GM19455 (cell line): Measurements from ENCODE around the gene DAPK2.

ENCODE experiments used
- ATAC-seq: cut with Tn5 transposase; IDR thresholded peaks from one replicate; pipeline ENCODE4 v1.9.1; 2021; ENCODE audit not compliant: unreplicated experiment

The DAPK2 gene

DNA sequence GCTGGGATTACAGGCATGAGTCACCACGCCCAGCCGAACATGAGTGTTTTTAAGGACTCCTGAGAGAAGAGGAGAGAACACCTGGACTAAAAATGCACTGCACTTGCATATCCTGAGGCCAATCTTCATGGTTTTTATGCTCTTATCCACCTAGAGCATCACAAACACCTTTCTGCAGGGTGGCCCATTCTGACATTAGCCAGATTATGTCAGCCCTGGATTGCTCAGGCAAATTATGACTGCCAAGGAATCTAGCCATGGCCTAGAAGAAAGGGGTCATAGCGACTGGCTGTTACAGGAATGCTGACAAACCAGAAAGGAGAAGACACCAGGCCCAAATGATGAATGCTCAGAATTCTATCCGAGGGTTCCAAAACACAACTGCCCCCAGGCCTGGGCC is 171.7 kb downstream of the DAPK2 start:
- ATAC-seq: no peak

DNA sequence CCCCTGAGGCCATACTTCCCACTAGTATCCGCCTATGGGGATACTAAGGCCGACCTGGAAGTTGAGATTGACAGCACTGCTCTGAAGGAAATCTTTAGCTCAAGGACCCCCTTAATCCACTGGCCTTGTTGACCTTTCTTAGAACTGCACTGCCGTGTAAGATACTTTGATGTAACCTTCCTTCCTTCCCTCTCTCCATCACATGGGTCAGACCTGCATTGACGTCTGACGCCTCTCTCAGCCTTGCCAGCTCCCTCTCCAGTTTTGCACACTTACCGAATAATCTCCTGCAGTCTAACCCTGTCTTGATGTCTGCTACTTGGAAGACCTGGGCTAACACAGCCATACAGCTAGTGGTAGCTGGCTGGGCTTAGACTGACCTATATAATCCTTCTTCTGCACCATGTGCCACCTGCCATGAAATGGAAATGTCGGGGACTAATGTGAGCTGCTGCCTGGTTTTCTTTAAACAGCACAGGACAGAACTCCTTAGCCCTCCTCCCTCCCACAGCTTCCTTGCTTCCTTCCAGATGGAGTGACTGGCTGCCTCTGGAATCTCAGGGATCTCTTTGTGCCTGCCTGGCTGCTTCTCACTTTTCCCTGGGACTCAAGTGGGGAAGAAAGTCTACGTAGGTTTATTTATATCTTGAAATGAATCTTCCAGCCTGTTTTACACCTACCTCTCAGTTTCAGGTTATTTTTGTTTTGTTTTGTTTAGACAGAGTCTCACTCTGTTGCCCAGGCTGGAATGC is 173.3 kb downstream of the DAPK2 start:
- ATAC-seq: no peak

DNA sequence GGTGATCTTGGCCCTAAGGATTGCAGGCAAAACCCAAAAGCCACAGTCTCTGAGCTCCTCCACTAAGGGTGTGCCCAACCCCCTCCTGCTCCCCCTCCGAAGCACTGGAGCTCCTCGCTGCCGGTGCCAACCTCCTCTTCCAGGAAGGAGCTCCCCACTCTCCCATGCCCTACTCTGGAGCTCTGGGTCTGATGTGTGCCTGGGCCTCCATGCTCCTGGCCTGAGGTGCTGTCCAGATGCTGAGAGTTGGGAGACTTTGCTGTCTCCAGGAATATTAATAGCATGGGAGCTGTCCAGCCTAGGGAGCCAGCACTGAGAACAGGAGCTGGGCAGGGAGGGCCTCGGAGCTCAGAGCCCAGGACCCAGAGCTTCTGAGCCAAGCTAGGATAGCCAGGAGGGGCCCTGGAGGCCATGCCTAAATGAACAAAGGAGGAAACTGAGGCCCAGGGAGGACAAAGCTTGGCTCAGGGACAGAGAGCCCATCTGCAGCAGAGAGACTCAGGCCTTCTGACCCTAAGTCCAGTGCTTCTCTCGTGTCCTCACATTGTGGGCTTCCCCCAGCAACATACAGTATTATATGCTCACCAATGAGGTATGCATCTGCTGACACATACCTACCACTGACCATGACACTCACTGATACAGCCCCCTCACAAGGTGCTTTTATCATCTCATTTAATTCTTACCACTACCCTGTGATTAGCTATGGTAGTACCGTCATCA is 175.6 kb downstream of the DAPK2 start:
- ATAC-seq: no peak

DNA sequence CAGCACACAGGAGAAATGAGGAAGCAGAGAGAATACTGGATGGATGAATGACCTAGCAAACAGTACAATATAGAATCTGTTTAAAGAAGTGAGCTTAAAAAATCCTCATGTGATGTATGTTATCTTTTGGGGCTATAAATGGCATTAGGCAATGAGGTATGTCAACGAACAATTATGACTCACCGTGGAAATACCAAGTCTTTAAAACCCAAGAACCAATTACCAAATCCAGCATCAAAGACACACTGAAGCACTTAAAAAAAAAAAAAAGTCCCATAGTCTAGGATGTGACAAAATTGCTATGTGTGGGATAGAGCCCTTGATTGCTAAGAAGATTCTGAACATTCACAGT is 176.3 kb downstream of the DAPK2 start:
- ATAC-seq: no peak

DNA sequence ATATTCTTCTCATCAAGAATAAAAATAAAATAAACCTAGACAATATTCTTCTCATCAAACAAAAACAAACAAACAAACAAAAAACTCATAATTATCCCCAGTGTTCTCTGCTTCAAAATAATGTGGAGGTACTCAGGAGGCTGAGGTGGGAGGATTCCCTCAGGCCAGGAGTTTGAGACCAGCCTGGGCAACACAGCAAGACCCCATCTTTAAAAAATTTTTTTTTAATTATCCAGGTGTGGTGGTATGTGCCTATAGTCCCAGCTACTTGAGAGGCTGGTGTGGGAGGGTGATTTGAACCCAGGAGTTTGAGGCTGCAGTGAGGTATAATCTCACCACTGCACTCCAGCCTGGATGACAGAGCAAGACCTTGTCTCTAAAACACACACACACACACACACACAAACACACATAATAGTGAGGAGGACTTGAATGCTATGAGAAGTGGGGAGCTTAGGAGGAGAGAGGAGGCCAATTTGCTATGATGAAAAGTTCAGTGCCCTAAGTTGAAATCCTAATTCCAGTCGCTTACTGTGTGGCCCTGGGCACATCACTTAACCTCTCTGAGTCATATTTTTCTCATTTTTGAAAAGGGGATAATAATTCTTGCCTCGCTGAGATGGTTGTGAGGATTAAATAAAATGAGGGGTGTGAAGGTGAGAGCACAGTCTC is 176.8 kb downstream of the DAPK2 start:
- no peak for ATAC-seq

DNA sequence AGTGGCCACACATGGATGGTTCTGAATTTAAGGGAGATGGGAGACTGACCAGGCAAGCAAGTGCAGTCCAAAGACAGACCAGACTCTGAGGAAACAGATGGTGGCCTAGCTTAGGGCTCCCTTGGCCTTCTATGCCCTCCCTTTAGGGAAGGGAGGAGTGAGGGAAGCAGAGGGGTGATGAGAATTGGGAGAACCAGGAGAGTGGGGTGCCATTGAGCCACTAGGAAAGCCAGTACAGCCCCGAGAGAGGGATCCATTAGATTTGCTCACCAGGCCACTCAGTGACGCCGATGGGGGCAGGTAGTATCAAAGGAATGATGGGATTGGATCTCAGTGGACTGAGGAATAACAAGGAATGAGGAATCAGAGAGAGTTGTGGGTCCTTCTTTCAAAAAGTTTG is 182.1 kb downstream of the DAPK2 start:
- no peak for ATAC-seq

DNA sequence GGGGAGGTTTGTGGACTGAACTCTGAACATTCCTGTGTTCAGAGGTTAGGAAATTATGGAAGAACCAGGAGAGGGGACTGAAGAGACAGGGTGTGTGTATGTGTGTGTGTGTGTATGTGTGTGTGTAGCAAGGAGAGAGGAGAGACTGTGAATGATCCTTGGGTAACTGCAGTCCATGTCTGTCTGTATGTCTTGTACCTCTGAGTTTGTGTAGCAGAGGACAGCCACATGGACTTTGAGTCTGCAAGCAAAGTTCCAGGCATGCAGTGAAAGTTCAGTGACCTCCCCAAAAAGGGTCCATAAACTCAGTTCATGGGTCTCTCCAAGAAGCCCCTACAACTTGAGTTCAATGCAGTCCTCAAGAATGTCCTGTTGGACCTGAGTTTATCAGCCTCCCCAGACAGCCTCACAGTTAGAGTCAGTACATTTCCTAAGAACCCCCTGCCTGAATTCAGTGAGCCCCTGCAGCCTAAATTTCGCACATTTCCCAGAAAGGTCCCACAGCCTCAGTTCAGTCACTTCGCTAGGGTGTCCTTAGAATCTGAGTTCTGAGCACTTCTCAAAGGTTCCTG is 184.3 kb downstream of the DAPK2 start:
- ATAC-seq: no peak

DNA sequence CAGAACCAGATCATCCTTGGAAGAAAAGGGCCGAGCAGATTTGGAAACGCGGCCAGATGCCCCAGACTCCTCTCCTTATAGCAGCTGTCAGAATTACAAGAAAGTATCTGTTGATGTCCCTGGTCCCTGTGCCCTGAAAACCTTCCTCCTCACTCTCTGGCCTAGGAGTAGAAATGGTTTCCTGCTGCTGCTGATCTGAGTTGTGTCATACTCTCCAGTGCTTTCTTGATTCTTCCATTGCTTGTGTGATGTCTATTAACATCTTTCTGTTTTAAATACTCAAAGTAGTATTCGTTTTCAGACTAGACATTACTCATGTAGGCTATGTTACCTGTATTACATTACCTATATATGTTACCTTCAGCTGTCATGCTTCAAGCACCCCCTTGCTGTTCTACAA is 185.7 kb downstream of the DAPK2 start:
- no peak for ATAC-seq

DNA sequence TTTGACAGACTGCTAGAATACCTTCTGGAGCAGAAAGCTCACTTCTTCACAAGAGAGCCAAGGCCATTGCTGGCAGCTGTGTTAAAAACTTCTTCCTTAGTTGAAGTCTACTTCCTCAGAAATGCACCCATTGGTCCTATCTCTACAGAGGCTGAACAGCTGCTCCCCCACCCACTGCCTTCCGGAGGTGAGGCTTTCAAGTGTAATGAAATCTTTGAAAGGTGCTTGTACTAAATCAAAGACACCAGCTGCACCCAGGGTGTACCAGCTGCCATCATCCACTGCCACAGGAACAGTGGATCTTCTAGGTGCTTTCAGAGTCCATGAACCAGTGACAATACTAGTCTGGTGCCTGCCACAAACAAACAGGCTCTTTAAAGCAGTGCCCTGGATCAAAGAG is 186.1 kb downstream of the DAPK2 start:
- ATAC-seq: no peak

DNA sequence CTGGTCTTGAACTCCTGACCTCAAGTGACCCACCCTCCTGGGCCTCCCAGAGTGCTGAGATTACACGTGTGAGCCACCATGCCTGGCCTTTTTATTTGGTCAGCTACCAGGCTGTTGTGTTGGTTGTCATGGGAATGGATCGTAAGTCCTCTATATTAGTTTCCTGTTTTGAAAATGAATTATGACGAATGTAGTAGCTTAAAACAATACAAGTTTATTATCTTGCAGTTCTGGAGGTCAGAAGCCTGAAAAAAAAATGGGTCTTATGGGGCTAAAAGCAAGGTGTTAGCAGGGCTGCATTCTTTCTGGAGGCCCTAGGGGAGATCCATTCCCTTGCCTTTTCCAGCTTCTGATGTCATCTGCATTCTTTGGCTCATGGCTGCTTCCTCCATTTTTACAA is 187.4 kb downstream of the DAPK2 start:
- no peak for ATAC-seq

DNA sequence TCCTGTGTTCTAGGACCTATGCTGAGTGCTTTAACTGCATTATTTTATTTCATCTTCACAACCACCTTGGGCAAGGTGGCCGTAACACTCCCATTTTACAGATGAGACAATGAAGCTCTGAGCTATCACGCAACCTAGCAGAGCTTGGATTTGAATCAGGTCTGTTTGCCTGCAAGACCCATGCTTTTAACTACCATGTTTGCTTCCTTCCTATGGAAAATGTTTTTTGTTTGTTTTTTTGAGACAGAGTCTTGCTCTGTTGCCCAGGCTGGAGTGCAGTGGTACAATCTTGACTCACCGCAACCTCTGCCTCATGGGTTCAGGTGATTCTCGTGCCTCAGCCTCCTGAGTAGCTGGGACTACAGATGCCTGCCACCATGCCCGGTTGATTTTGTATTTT is 187.8 kb downstream of the DAPK2 start:
- no peak for ATAC-seq

DNA sequence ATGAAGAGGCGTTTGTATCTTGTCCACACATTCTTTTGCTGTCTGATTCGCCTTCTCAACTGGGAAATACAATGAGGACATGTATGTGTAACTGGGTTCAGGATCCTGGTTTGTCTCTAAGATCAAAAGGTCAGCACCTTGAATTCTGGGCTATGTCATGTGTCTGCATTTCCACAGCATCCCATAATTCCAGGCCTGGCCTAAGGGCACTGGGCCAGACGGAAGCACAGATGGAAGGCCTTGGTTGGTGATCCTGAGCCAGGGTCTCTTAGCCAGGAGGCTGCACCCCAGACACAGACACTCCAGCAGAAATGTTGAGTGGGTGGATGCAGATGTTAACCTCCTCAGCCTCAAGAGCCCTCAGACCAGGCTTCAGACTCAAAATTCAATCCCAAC is 188.8 kb downstream of the DAPK2 start:
- ATAC-seq: no peak
